GM13977 (cell line): Measurements from ENCODE around the gene SCAPER.
"Not testable (repeated sequence)": the region's sequence is repeated elsewhere in the genome, so short reads cannot be mapped to it uniquely, and the experiment has no call there.

ENCODE experiments used
- DNase-seq: peaks from one replicate; pipeline ENCODE4 v3.0.0; 2012; ENCODE audit warnings: low spot score
- in situ Hi-C: fragments of 300-500 bp; cut with MboI; formaldehyde crosslinking; loops from one replicate; pipeline ENCODE4 v1.12.0; 2022; ENCODE audit warnings: low sequenced_read_pairs, low pct_unique_long_range_greater_than_20kb, mixed read lengths, inconsistent platforms; ENCODE audit not compliant: unreplicated experiment
- TF ChIP-seq, protein P1 (sequence below): IDR thresholded peaks from 2 replicates; pipeline ENCODE4 v1.5.1; 2012; ENCODE audit warnings: mild to moderate bottlenecking, control low read depth; ENCODE audit not compliant: insufficient read depth; ENCODE audit errors: extremely low read depth, missing control alignments

The SCAPER gene

DNA sequence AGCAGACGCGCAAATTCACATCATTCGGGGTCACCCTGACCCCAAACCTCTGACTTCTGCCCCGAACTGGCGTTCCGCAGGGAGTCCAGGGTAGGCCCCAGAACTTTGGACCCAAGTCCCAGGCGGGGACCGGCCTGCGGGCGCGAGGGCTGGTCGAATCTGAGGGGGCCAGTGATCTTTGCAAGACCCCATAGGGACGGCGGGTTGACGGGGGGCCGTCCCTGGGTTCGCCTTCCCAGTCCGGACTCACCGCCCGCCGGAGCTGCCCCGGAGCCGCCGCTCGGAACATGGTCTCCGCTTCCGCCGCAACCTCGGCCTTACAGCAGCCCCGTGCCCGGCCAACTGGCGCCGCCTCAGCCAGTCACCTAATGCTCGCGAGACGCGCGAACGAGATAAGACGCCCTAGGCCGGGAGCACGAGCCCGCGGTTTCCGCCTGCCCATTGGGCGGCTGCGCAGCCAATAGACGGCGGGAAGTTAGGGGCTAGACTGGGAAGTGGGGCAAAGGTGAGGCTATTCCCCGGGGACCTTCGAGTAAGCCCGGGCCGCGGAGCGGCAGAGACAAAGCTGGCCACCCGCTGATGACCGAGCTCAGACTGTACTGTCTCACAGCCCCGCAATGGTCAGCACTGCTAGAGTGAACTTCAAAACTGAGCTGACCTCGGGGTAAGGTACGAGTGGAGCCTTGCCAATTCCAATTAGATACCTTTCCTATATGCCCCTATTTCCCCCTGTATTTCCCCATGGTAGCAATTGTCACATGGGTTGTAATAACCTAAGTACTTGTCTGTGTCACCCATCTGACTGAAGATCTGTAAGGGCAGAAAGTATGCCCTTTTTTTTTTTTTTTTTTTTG lies 593.8 kb downstream of the SCAPER start, which contains the start of gene ETFA:
ETFA (minus strand) TSS at position 370 of the 854 bp plus-strand sequence; CDS start at position 289, 81 bp downstream.
- in situ Hi-C loops = no loop called here
- peak; percentile 98 for DNase-seq
- TF ChIP-seq, protein P1, sequence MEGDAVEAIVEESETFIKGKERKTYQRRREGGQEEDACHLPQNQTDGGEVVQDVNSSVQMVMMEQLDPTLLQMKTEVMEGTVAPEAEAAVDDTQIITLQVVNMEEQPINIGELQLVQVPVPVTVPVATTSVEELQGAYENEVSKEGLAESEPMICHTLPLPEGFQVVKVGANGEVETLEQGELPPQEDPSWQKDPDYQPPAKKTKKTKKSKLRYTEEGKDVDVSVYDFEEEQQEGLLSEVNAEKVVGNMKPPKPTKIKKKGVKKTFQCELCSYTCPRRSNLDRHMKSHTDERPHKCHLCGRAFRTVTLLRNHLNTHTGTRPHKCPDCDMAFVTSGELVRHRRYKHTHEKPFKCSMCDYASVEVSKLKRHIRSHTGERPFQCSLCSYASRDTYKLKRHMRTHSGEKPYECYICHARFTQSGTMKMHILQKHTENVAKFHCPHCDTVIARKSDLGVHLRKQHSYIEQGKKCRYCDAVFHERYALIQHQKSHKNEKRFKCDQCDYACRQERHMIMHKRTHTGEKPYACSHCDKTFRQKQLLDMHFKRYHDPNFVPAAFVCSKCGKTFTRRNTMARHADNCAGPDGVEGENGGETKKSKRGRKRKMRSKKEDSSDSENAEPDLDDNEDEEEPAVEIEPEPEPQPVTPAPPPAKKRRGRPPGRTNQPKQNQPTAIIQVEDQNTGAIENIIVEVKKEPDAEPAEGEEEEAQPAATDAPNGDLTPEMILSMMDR = no peak

- DNase-seq = peak; percentile 21
- in situ Hi-C loops = no loop called here
- TF ChIP-seq, protein P1 = no peak
Observed at GRCh38 chr15:76310475-76311099, 594.6 kb downstream of the SCAPER start.

GRCh38 chr15:76309601-76310330 lies 595.4 kb downstream of the SCAPER start:
- TF ChIP-seq, protein P1 = no peak
- in situ Hi-C loops = no loop called here
- no peak for DNase-seq

DNA sequence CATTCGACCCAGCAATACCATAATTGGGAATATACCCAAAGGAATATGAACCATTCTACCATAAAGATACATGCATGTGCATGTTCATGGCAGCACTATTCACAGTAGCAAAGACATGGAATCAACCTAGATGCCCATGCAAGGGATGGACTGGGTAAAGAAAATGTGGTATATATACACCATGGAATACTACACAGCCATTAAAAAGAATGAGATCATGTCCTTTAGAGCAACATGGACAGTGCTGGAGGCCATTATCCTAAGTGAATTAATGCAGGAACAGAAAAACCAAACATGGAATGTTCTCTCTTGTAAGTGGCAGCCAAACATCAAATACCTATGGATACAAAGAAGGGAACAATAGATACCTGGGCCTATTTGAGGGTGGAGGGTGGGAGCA lies 601.2 kb downstream of the SCAPER start:
- TF ChIP-seq, protein P1 = no peak
- no peak for DNase-seq
- in situ Hi-C loops = no loop called here

DNA sequence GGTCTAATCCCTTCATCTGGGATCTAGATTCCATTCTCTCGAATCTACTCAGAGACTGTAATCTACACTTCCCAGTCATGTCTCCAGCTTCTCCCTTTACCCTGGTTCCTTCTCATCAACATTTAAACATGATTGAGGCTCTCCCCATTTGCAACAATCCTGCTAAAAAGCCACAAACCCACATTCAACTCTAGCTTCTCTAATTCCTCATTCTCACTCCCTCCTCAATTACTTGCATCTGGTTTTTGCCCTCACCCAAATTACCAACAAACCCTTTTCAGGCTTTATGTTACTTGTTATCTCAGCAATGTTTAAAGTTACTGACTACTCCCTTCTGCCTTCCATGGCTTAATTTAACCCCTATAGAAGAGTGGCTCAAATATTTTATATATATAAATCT lies 605.4 kb downstream of the SCAPER start:
- in situ Hi-C loops = no loop called here
- TF ChIP-seq, protein P1 = no peak
- no peak for DNase-seq

DNA sequence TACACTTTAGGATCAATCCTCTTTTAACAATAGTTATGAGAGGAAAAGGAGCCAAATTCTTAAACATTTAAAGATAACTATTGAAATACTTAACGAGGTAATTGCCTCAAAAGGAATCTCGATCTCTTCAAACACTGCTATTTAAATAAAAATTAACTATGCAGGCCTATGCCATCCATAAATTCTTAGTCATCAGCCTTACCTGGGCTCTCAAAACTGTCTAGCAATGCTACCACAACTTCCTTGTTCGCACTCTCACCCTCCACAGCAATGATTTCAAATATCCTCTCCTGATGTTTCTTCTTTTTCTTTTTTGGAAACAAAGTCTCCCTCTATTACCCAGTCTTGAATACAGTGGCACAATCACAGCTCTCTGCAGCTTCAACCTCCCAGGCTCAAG lies 606.2 kb downstream of the SCAPER start:
- TF ChIP-seq, protein P1 = no peak
- DNase-seq = no peak
- in situ Hi-C loops = no loop called here

GRCh38 chr15:76297951-76298350 lies 607.2 kb downstream of the SCAPER start:
- DNase-seq, in situ Hi-C loops: not testable (repeated sequence)
